Limb (tissue), 2 donors: ENCODE measurements around the gene VWA1.
"Not testable (repeated sequence)": the region's sequence is repeated elsewhere in the genome, so short reads cannot be mapped to it uniquely, and the experiment has no call there.

ENCODE experiments used
- DNase-seq, 2 donors: peaks; one replicate each; pipeline ENCODE4 v3.0.0-alpha.2; 2016; ENCODE audit errors: extremely low spot score in 2 of 2

VWA1 gene

DNA sequence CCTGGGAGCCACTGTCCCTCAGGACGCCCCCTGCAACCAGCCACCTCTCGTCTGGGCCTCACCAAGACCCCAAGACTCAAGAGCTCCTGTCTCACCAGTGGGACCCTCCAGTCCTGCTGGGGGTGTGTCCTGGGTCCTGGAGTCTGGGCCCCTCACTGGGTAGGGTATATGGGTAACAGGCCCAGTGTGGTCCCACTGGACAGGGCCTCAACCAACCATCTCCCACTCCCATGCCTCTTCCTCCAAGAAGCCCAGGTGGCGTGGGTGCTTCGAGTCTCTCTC is 725 bp upstream of the VWA1 start:
- DNase-seq, result no peak

DNA sequence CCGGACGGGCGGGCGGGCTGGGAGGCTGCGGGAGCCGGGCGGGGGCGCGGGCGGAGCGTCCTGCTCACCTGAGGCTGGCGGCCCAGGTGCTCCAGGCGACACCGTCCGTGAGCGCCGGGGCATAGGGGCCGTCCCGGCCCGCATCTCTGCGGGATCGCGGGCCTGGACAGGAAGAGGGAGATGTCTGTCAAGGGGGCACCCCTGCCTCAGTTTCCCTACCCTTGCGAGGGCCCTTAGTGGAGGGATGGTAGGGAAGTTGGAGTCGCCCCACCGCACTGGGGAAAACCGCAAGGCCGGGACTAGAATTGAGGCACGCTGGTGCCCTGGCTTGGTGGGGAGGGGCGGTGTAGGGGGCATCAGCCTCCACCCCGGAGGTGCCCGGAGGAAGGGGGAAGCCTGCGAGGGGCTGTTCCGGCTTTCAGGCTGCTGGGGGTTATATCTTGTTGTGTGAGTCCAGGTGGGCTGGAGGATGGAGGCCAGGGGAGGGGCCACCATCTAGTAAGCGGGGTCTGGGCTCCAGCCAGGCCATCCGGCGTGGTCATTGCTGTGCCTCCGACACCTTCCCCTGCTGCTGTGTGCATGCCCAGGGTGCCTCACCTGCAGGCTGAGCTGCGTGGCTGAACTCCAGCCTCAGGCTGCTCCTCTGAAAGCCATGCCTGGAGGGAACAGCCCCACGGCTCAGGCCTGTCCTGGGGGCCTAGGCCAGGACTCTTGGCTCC is 580 bp downstream of the VWA1 start:
- DNase-seq, result no peak

GRCh38 chr1:1436630-1437032 is 1.1 kb downstream of the VWA1 start:
- no peak for DNase-seq

GRCh38 chr1:1437033-1437903 is 1.8 kb downstream of the VWA1 start:
- no peak for DNase-seq

- DNase-seq, result no peak
Measured at GRCh38 chr1:1437904-1438376, 2.5 kb downstream of the VWA1 start.

DNA sequence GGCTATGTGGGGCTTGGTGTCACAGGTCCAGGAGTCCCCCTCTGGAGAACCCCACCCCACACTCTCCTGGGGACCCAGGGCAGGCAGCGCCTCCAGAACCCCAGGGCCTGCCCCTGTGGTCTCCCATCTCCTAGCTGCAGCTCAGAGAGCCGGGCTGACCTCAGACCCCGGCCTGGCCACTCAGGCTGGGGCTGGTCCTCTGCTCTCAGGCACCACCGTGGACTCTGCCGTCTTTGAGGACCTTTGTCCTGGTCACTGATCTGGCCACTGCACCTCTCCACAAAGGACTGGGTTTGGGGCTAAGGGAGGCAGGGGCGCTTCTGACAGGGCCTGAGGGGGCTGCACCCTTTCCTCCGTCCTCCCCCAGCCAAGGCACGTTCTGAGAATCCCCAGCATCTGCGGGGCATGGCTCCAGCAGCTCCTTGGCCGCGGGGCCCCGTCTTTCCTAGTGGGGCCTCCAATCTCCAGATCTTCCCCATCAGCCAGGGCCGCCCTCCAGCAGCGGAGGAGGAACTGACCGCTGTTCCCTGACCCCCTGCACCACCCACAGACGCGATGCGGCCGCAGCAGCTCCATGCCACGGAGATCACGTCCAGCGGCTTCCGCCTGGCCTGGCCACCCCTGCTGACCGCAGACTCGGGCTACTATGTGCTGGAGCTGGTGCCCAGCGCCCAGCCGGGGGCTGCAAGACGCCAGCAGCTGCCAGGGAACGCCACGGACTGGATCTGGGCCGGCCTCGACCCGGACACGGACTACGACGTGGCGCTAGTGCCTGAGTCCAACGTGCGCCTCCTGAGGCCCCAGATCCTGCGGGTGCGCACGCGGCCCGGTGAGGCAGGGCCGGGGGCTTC is 3.3 kb downstream of the VWA1 start:
- DNase-seq, result no peak

- DNase-seq, result no peak
Measured at GRCh38 chr1:1439546-1440261, 4.2 kb downstream of the VWA1 start.

DNA sequence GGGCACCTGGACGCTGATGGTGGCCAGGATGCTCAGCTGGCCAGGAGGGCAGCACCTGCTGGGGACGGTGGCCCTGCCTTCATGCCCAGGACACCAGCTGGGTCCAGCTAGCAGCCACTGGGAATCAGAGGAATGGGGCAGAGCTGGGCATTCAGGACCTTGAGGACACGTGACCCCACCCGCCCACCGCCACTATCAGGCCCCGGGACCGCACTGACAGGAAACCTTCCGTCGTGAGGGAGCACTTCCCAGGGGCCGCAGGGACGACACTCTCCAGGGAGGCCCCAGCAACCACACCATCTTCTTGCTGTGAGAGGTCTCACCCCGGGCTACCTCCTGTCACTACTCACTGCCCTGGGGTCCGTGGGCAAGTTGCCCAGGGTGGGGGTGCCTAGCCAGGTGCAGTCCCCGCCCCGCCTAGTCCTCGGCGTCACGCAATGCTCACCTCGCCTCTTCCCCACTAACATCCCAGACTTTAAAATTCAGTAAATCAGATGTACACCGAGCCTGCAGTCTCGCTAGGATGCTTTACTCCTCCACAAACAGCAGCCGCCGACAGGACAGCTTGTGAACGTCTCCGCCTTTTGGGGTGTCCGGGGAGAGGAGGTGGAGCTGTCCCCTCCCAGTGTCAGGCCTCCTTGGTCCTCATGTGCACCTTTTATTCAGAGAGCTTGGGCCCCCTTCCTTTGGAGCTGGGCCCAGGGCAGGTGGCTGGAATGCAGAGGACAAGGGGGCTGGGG is 4.9 kb downstream of the VWA1 start:
- DNase-seq, result no peak

DNA sequence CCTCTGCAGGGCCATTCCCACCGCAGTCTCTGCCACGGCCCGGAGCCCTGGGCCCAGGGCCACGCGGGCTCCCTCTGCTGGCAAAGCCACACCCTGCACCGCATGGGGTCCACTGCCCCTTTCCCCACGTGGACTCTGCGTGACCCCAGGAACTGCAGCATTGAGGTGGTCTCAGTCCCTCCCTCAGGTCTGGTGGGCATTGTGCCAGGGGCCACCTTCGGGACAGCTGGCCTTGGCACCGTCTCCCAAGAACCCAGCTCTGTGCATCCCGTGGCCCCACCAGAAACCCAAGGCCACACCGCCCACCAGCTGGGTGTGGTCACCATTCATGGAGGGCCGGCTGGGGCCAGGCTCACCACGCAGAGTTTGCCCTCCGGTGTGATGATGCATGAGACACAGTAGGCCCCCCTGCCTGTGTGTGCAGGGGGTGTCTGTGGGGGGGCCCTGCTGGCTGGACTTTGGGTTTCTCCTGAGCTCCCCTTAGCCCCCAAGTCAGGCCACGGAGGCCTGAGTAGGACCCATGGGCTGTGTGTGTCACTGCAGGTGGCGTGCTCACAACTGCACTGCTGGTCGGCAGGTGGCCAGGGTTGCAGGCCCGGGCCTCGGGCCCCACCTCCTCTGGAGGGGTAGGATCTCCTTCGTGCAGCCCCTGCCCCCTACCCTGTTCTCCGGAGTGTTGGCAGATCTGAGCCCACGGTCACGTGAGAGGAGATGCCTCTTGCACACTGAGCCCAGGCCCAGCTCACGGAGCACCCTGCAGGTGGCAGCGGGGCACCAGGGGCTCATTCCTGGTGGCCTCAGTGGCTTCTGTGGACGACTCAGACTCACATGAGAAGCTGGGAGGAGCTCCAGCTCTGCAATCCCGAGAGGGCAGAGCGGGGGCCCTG is 5.8 kb downstream of the VWA1 start:
- DNase-seq, result no peak

DNA sequence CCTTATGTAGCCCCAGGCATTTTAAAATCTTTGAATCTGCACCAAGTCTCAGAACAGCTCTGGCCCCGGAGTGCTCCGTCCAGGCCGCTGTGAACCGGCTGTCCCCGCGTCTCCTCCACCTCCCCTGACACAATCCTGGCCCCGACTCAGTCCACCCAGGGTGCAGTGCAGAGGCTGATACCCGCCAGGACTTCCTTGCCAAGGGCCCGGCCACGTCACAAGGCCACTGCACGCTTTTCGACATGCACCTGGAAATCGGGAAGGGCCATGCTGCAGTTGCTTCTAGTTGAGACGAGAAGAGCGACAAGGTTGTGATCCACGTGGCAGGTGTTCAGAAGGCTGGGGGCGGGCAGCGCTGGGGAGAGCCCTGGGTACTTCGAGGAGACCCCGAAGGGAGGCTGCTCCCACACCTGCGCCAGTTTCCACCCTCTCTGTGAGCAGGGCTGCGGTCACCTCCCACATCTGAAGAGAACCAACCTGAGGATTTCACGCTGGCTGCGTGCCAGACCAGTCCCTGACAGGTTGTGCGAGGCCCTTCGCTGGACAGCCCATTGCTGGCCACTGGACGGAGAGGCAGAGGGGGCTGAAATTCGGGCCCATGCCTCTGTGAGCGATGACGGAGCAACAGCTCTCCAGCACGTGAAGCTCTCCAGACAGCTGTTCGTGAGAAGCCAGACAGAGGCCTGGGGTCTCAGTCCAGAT is 6.7 kb downstream of the VWA1 start:
- no peak for DNase-seq

- not testable (repeated sequence) for DNase-seq
Measured at GRCh38 chr1:1446631-1447030, 11.1 kb downstream of the VWA1 start.

- no peak for DNase-seq
Measured at GRCh38 chr1:1449099-1449739, 13.7 kb downstream of the VWA1 start, which contains the start of gene ATAD3C. TSS of gene ATAD3C (plus strand) at chr1:1449689. CDS start at chr1:1450684, 995 bp downstream.

GRCh38 chr1:1450616-1451015 is 15.1 kb downstream of the VWA1 start:
- DNase-seq, result not testable (repeated sequence)

DNA sequence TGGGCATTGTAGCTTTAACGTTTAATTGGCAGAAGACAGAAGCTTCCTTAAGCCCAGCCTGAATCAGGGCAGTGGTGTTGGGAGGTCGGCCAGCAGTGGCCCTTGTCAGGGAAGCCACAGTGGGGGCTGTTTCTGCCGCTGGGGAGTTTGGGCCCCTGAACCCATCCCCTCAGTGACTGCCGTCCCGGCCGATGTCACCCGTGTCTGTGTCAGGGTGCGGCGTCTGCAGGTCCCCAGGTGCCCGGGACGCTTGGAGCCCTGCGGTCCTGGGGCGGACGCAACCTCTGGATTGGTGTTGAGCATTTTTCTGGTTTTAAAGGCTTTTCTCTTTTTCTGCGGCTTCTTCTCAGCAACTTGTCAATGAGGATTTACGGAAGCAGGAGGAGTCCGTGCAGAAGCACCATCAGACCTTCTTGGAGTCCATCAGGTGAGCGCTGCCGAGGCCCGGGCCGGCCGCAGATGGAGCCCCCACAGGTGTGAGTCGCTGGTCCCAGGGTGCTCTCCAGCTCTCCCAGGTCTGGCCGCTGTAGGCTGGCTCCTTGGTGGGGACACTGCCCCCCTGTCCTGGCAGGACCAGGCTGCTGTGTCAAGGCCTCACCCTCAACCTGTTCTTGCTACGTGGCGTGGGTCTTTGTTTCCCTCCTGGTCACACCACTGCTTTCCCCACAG is 16.3 kb downstream of the VWA1 start:
- DNase-seq, result no peak

GRCh38 chr1:1452365-1452739 is 16.9 kb downstream of the VWA1 start:
- DNase-seq, result not testable (repeated sequence)

- no peak for DNase-seq
Measured at GRCh38 chr1:1452882-1453281, 17.4 kb downstream of the VWA1 start.

DNA sequence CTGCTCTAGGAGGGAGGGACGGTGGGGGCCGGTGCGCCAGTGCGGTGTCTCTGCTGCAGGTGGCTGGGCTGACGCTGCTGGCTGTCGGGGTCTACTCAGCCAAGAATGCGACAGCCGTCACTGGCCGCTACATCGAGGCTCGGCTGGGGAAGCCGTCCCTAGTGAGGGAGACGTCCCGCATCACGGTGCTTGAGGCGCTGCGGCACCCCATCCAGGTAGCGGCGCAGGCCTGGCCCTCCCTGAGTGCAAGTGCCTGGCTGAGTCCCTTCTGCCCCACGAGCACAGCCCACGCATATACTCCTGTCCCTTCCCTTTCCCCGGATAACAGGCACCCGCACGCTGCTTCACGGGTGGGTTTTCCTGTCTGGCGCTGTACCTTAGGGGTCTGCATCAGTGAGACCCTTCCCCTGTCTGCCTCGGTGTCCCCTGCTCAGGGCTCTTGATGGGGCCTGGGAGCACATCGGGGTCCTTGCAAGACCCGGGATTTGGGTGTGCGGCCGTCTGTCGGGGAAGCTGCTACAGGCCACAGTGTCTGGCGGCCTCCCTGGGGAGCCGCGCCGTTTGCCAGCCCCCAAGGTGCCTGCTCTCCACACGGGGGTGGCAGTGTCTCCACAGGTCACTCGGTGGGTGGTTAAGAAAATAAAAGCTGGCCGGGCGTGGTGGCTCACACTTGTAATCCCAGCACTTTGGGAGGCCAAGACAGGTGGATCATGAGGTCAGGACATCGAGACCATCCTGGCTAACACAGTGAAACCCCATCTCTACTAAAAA is 19.0 kb downstream of the VWA1 start:
- not testable (repeated sequence) for DNase-seq
